Measurements from ENCODE around the gene HEXIM2.
A peak's percentile ranks its signal among the peaks of the same experiment; 100 is the strongest.

The HEXIM2 gene

DNA sequence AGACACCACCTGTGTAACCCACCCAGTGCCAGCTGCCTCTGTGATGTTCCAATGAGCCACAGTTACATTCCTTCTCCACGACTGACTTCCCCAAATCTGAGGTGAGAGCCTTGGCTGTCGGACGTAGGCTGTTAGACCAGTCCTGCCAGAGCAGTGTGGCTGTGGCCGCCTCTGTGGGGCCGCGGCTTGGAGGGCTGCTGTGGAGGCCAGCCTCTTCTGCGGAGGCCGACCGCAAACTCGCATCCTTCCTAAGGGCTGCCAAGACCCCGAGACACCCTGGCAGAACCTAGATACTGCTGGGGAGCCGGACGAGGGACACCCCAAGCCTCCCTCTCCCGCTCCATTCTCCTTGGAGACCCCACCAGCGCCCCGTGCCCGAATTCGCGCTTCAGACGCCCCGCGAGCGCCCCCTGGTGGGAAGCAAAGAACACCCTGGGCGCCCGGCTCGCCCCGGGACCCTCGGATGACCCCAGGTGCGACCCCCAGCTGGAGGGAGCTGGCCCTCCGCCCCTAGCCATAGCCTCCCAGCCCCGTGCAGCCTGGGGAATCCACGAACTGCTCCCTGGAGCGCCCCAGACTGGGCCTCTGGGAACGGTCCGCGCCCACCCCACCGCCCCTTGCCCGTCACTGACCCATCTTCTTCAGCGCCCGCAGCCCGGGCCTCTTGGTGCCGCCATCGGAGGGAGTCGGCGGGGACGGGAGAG lies 29.9 kb upstream of the HEXIM2 start (continued):
- TF ChIP-seq ZSCAN23 (tag by site-specific recombination; IDR thresholded peaks at IDR 0.05), result 0 out of 2 replicates have a peak, but pooled peaks have one; percentile 40
- no peak for TF ChIP-seq ZNF555 (tag by site-specific recombination; conservative IDR thresholded peaks at IDR 0.05)
- peak; percentile 91 for TF ChIP-seq BCL11A (tag by site-specific recombination; IDR thresholded peaks at IDR 0.05; ENCODE audit: low read depth)
- 0 out of 2 replicates have a peak, but pooled peaks have one; percentile 34 for TF ChIP-seq ZNF610 (tag by site-specific recombination; IDR thresholded peaks at IDR 0.05; ENCODE audit: borderline replicate concordance)
- TF ChIP-seq ZIC2 (tag by site-specific recombination; IDR thresholded peaks at IDR 0.05), result peak; percentile 66
- peak; percentile 54 for TF ChIP-seq ZNF654 (tag by site-specific recombination; IDR thresholded peaks at IDR 0.05; ENCODE audit: low read depth)
- TF ChIP-seq ZNF530 (tag by site-specific recombination; IDR thresholded peaks at IDR 0.05; ENCODE audit: low read depth), result no peak
- TF ChIP-seq, protein P1, sequence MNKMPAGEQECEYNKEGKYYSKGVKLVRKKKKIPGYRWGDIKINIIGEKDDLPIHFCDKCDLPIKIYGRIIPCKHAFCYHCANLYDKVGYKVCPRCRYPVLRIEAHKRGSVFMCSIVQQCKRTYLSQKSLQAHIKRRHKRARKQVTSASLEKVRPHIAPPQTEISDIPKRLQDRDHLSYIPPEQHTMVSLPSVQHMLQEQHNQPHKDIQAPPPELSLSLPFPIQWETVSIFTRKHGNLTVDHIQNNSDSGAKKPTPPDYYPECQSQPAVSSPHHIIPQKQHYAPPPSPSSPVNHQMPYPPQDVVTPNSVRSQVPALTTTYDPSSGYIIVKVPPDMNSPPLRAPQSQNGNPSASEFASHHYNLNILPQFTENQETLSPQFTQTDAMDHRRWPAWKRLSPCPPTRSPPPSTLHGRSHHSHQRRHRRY (tag by site-specific recombination; IDR thresholded peaks at IDR 0.05), result no peak
- no peak; the same call in 1 of the 2 replicates for TF ChIP-seq ZNF561 (tag by site-specific recombination; IDR thresholded peaks at IDR 0.05; ENCODE audit: borderline replicate concordance)
- peak; percentile 61; the same call in 1 of the 2 replicates for TF ChIP-seq GLI4 (tag by site-specific recombination; IDR thresholded peaks at IDR 0.05)
- TF ChIP-seq IKZF3 (tag by site-specific recombination; IDR thresholded peaks at IDR 0.05), result no peak
- TF ChIP-seq ZNF350 (tag by site-specific recombination; IDR thresholded peaks at IDR 0.05), result no peak
- no peak for TF ChIP-seq ZNF488 (tag by site-specific recombination; IDR thresholded peaks at IDR 0.05)
- peak; percentile 67 for TF ChIP-seq KLF16 (tag by site-specific recombination; IDR thresholded peaks at IDR 0.05)
- TF ChIP-seq, protein P2, sequence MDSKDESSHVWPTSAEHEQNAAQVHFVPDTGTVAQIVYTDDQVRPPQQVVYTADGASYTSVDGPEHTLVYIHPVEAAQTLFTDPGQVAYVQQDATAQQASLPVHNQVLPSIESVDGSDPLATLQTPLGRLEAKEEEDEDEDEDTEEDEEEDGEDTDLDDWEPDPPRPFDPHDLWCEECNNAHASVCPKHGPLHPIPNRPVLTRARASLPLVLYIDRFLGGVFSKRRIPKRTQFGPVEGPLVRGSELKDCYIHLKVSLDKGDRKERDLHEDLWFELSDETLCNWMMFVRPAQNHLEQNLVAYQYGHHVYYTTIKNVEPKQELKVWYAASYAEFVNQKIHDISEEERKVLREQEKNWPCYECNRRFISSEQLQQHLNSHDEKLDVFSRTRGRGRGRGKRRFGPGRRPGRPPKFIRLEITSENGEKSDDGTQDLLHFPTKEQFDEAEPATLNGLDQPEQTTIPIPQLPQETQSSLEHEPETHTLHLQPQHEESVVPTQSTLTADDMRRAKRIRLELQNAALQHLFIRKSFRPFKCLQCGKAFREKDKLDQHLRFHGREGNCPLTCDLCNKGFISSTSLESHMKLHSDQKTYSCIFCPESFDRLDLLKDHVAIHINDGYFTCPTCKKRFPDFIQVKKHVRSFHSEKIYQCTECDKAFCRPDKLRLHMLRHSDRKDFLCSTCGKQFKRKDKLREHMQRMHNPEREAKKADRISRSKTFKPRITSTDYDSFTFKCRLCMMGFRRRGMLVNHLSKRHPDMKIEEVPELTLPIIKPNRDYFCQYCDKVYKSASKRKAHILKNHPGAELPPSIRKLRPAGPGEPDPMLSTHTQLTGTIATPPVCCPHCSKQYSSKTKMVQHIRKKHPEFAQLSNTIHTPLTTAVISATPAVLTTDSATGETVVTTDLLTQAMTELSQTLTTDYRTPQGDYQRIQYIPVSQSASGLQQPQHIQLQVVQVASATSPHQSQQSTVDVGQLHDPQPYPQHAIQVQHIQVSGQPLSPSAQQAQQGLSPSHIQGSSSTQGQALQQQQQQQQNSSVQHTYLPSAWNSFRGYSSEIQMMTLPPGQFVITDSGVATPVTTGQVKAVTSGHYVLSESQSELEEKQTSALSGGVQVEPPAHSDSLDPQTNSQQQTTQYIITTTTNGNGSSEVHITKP (tag by site-specific recombination; IDR thresholded peaks at IDR 0.05), result no peak
- no peak for TF ChIP-seq ZNF239 (tag by site-specific recombination; IDR thresholded peaks at IDR 0.05)
- no peak for TF ChIP-seq OSR2 (tag by site-specific recombination; IDR thresholded peaks at IDR 0.05)

DNA sequence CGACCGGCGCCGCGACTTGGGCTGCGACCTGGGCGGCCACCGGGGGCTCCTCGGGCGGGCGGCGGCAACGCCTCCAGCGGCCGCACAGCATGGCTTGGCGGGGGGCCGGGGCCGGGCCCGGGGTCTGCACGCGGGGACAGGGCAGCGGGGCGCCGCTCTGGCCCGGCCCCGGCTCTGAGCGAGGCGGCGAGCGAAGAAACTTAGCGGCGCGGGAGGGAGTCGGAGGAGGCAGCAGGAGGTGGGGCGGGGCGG lies 29.4 kb upstream of the HEXIM2 start, which contains the start of gene PLCD3:
Gene PLCD3 (minus strand): TSS at position 196 of the 252 bp plus-strand sequence. CDS start 105 bp downstream, at position 91.
- ChIA-PET POLR2A (interaction anchor here (2.4 kb wide), 1 partner anchor 16 kb away, joined by 20 read pairs; the partner anchor contains the start of gene HEXIM1), CTCF (interaction anchor here (0.6 to 10.1 kb wide), 12 partner anchors 9 to 633 kb away, joined by 3 to 209 read pairs (median 5); partner anchors contain the start of gene HEXIM1)
- Histone ChIP-seq H3K9me3 (ENCODE audit: control insufficient read depth, insufficient read depth, low read depth, low read length) (no peaks in the 10 kb centered on the region), H3K36me3 (ENCODE audit: control insufficient read depth in 2 of 2, insufficient read depth in 1 of 2, low read length in 2 of 2) (peaks cover 4 to 8% of the 10 kb centered on the region in 2 experiments; a peak in 1 of 3 replicates), H3K4me1 (ENCODE audit: control insufficient read depth, insufficient read depth, low read length) (peaks cover 9% of the 10 kb centered on the region), H3K27ac (ENCODE audit: extremely low read depth, low read depth, low read length) (peak within 1 kb of the TSS; percentile 85), H3K4me3 (ENCODE audit: low read depth, low read length) (peak within 1 kb of the TSS; percentile 70)
- TF ChIP-seq, protein P3, sequence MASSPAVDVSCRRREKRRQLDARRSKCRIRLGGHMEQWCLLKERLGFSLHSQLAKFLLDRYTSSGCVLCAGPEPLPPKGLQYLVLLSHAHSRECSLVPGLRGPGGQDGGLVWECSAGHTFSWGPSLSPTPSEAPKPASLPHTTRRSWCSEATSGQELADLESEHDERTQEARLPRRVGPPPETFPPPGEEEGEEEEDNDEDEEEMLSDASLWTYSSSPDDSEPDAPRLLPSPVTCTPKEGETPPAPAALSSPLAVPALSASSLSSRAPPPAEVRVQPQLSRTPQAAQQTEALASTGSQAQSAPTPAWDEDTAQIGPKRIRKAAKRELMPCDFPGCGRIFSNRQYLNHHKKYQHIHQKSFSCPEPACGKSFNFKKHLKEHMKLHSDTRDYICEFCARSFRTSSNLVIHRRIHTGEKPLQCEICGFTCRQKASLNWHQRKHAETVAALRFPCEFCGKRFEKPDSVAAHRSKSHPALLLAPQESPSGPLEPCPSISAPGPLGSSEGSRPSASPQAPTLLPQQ (tag by site-specific recombination; IDR thresholded peaks at IDR 0.05), result no peak
- peak; percentile 40; the same call in 1 of the 2 replicates for TF ChIP-seq ZNF596 (tag by site-specific recombination; IDR thresholded peaks at IDR 0.05)

Measured in HEK293 (cell line).